GM19328 (cell line): Measurements from ENCODE around the gene HOXC9.

ENCODE experiments used
- ATAC-seq: cut with Tn5 transposase; IDR thresholded peaks from one replicate; pipeline ENCODE4 v1.9.1; 2021; ENCODE audit warnings: mild to moderate bottlenecking, moderate library complexity; ENCODE audit not compliant: unreplicated experiment

HOXC9 gene

GRCh38 chr12:54011665-54012532, 11.9 kb downstream of the HOXC9 start:
- ATAC-seq = no peak

GRCh38 chr12:54012631-54013409, 12.9 kb downstream of the HOXC9 start:
- no peak for ATAC-seq

- ATAC-seq = no peak
These were observed 14.5 kb downstream of the HOXC9 start for GRCh38 chr12:54014377-54015017.

- ATAC-seq = no peak
These were observed 15.3 kb downstream of the HOXC9 start for GRCh38 chr12:54015018-54015931.

- ATAC-seq = no peak
These were observed 16.1 kb downstream of the HOXC9 start for GRCh38 chr12:54016051-54016450.

GRCh38 chr12:54016478-54016964, 16.6 kb downstream of the HOXC9 start:
- ATAC-seq = no peak

GRCh38 chr12:54017027-54017788, 17.2 kb downstream of the HOXC9 start:
- no peak for ATAC-seq

GRCh38 chr12:54017878-54018467, 18.0 kb downstream of the HOXC9 start:
- ATAC-seq = peak; percentile 82

- ATAC-seq = no peak
These were observed 18.6 kb downstream of the HOXC9 start for GRCh38 chr12:54018468-54018984.

- ATAC-seq = no peak
These were observed 19.3 kb downstream of the HOXC9 start for GRCh38 chr12:54019091-54019811.

- no peak for ATAC-seq
These were observed 20.1 kb downstream of the HOXC9 start for GRCh38 chr12:54019924-54020590.

- ATAC-seq = no peak
These were observed 20.8 kb downstream of the HOXC9 start for GRCh38 chr12:54020591-54021405.

GRCh38 chr12:54021432-54022013, 21.6 kb downstream of the HOXC9 start:
- ATAC-seq = no peak

- ATAC-seq = no peak
These were observed 23.3 kb downstream of the HOXC9 start for GRCh38 chr12:54022960-54023884.

- ATAC-seq = no peak
These were observed 24.2 kb downstream of the HOXC9 start for GRCh38 chr12:54024127-54024526.
